IMR-90 (cell line): ENCODE data around the gene CD80. TPM values are rescaled to one million over a fixed set of nuclear protein-coding genes. Genes with fewer than 3 reads are reported as not detected.

Experiments
- ATAC-seq: fragments of 200-7000 bp; cut with Tn5 transposase; 2 replicates; pipeline ENCODE4 v1.9.1; 2020; ENCODE audit warnings: low read depth, mild to moderate bottlenecking, moderate library complexity
- BruUV-seq: library from RNA; stranded (reverse); fragments of 400-500 nt; replicated peaks from 2 replicates; lab custom pipeline; 2021; lab: Mats Ljungman, UMichigan
- CTCF ChIA-PET: fragments of 300-600 bp; formaldehyde crosslinking; extraction: SDS; loops from one replicate; lab custom pipeline; 2021; ENCODE audit warnings: antibody characterized with exemption; lab: Yijun Ruan, JAX
- POLR2A ChIA-PET: fragments of 300-600 bp; sonication (Branson Sonifier 250); formaldehyde crosslinking; loops from one replicate; lab custom pipeline; 2022; ENCODE audit warnings: antibody characterized with exemption; ENCODE audit not compliant: unreplicated experiment; lab: Charles Lee
- DNase-seq: peaks from one replicate; pipeline ENCODE4 v3.0.0; 2013
- H2AFZ ChIP-seq: replicated peaks from 2 replicates; pipeline ENCODE3; 2013; ENCODE audit warnings: low read length, mild to moderate bottlenecking; ENCODE audit not compliant: poor library complexity
- H2AK5ac ChIP-seq: 2 replicates; pipeline ENCODE4 v1.6.1; 2013; ENCODE audit warnings: low read depth, low read length, inconsistent platforms
- H2AK9ac ChIP-seq: replicated peaks from 2 replicates; pipeline ENCODE3; 2013; ENCODE audit warnings: mild to moderate bottlenecking, low read depth, low read length, moderate library complexity; ENCODE audit not compliant: poor library complexity
- H2BK120ac ChIP-seq: 2 replicates; pipeline ENCODE4 v1.6.1; 2013; ENCODE audit warnings: low read depth, low read length, inconsistent platforms
- H2BK15ac ChIP-seq: 3 replicates; pipeline ENCODE4 v1.6.1; 2013; ENCODE audit warnings: low read depth, low read length, inconsistent platforms
- H2BK20ac ChIP-seq: 2 replicates; pipeline ENCODE4 v1.6.1; 2013; ENCODE audit warnings: low read depth, mild to moderate bottlenecking, inconsistent platforms, low read length, moderate library complexity
- H2BK5ac ChIP-seq: 2 replicates; pipeline ENCODE4 v1.6.1; 2013; ENCODE audit warnings: mild to moderate bottlenecking, low read depth, low read length, inconsistent platforms; ENCODE audit not compliant: poor library complexity, severe bottlenecking
- H3K14ac ChIP-seq: replicated peaks from 2 replicates; pipeline ENCODE4 v1.6.1; 2013; ENCODE audit warnings: low read depth, low read length, inconsistent platforms
- H3K18ac ChIP-seq: 2 replicates; pipeline ENCODE4 v1.6.1; 2013; ENCODE audit warnings: low read depth, low read length, control low read depth
- H3K23ac ChIP-seq: 2 replicates; pipeline ENCODE4 v1.6.1; 2013; ENCODE audit warnings: low read depth, low read length, inconsistent platforms
- H3K27ac ChIP-seq: 2 replicates; pipeline ENCODE4 v1.5.1; 2013; ENCODE audit warnings: mild to moderate bottlenecking, control low read depth, low read length; ENCODE audit not compliant: insufficient read depth
- H3K27me3 ChIP-seq: 2 replicates; pipeline ENCODE4 v1.6.1; 2013; ENCODE audit warnings: low read length; ENCODE audit not compliant: control insufficient read depth, insufficient read depth
- H3K36me3 ChIP-seq: 2 replicates; pipeline ENCODE4 v1.6.1; 2013; ENCODE audit warnings: low read length, mixed read lengths; ENCODE audit not compliant: control insufficient read depth, insufficient read depth
- H3K4ac ChIP-seq: 2 replicates; pipeline ENCODE4 v1.6.1; 2013; ENCODE audit warnings: low read depth, low read length, inconsistent platforms
- H3K4me1 ChIP-seq: 2 replicates; pipeline ENCODE4 v1.6.1; 2013; ENCODE audit warnings: low read length, mixed read lengths; ENCODE audit not compliant: control insufficient read depth, insufficient read depth
- H3K4me2 ChIP-seq: 2 replicates; pipeline ENCODE4 v1.6.1; 2013; ENCODE audit warnings: low read depth, mild to moderate bottlenecking, control low read depth, low read length, moderate library complexity
- H3K4me3 ChIP-seq: 2 replicates; pipeline ENCODE4 v1.5.1; 2013; ENCODE audit warnings: low read depth, mild to moderate bottlenecking, control low read depth, low read length, moderate library complexity; ENCODE audit not compliant: insufficient read depth
- H3K56ac ChIP-seq: 2 replicates; pipeline ENCODE4 v1.6.1; 2013; ENCODE audit warnings: low read length, inconsistent platforms; ENCODE audit not compliant: insufficient read depth; ENCODE audit errors: extremely low read depth
- H3K79me1 ChIP-seq, 2 experiments: 2 replicates each; pipeline ENCODE4 v1.6.1; 2013; ENCODE audit warnings: low read length in 2 of 2, inconsistent platforms in 1 of 2, low read depth in 1 of 2
- H3K9ac ChIP-seq: 2 replicates; pipeline ENCODE4 v1.6.1; 2013; ENCODE audit warnings: low read depth, low read length, control low read depth
- H3K9me1 ChIP-seq: 2 replicates; pipeline ENCODE4 v1.6.1; 2013; ENCODE audit warnings: low read length, inconsistent platforms; ENCODE audit not compliant: insufficient read depth
- H3K9me3 ChIP-seq: 2 replicates; pipeline ENCODE4 v1.6.1; 2013; ENCODE audit warnings: low read length; ENCODE audit not compliant: control insufficient read depth, insufficient read depth
- H4K20me1 ChIP-seq: 2 replicates; pipeline ENCODE4 v1.6.1; 2013; ENCODE audit warnings: low read length, inconsistent platforms; ENCODE audit not compliant: insufficient read depth
- H4K5ac ChIP-seq: 2 replicates; pipeline ENCODE4 v1.6.1; 2013; ENCODE audit warnings: mild to moderate bottlenecking, low read depth, low read length, control low read depth
- H4K8ac ChIP-seq, 2 experiments: 2 replicates each; pipeline ENCODE4 v1.6.1; 2013; ENCODE audit warnings: low read depth in 2 of 2, low read length in 2 of 2, control low read depth in 1 of 2, inconsistent platforms in 1 of 2
- H4K91ac ChIP-seq: 2 replicates; pipeline ENCODE4 v1.6.1; 2013; ENCODE audit warnings: low read depth, low read length, inconsistent platforms; ENCODE audit not compliant: insufficient read depth
- BHLHE40 ChIP-seq: fragments of 150-350 bp; IDR thresholded peaks from 2 replicates; pipeline ENCODE4 v1.6.1; 2016; ENCODE audit warnings: mild to moderate bottlenecking, low read depth, low read length
- CEBPB ChIP-seq: IDR thresholded peaks from 2 replicates; pipeline ENCODE4 v1.6.1; 2012; ENCODE audit warnings: low read depth, low read length, improper control_type of control experiment
- CHD1 ChIP-seq: IDR thresholded peaks from 2 replicates; pipeline ENCODE4 v1.6.1; 2012; ENCODE audit warnings: low read depth, low read length, improper control_type of control experiment
- FOS ChIP-seq: fragments of 150-350 bp; IDR thresholded peaks from 2 replicates; pipeline ENCODE4 v1.6.1; 2016; ENCODE audit warnings: low read depth, low read length
- MAFK ChIP-seq: IDR thresholded peaks from 2 replicates; pipeline ENCODE4 v1.6.1; 2012; ENCODE audit warnings: low read depth, low read length, improper control_type of control experiment
- MAZ ChIP-seq: IDR thresholded peaks from 2 replicates; pipeline ENCODE4 v1.6.1; 2012; ENCODE audit warnings: low read depth, mild to moderate bottlenecking, low read length, improper control_type of control experiment, moderate library complexity, borderline replicate concordance
- MXI1 ChIP-seq: IDR thresholded peaks from 2 replicates; pipeline ENCODE4 v1.6.1; 2012; ENCODE audit warnings: low read depth, mild to moderate bottlenecking, low read length, moderate library complexity, borderline replicate concordance
- NFE2L2 ChIP-seq: fragments of 150-350 bp; IDR thresholded peaks from 2 replicates; pipeline ENCODE4 v1.6.1; 2016; ENCODE audit warnings: low read depth, mild to moderate bottlenecking, low read length
- POLR2A ChIP-seq: IDR thresholded peaks from 2 replicates; pipeline ENCODE4 v1.6.1; 2012; ENCODE audit warnings: mild to moderate bottlenecking, low read depth, low read length
- RAD21 ChIP-seq: IDR thresholded peaks from 2 replicates; pipeline ENCODE4 v1.6.1; 2012; ENCODE audit warnings: low read length, improper control_type of control experiment
- RCOR1 ChIP-seq: IDR thresholded peaks from 2 replicates; pipeline ENCODE4 v1.6.1; 2012; ENCODE audit warnings: mild to moderate bottlenecking, low read length, improper control_type of control experiment; ENCODE audit not compliant: insufficient replicate concordance
- SMC3 ChIP-seq: fragments of 150-350 bp; IDR thresholded peaks from 2 replicates; pipeline ENCODE4 v1.6.1; 2016; ENCODE audit warnings: low read depth, mild to moderate bottlenecking, antibody characterized with exemption, low read length, moderate library complexity
- WGBS, 2 experiments: methylation state at CpG; one replicate each; pipeline versions ENCODE4 v1.1.5 to v1.1.7; 2013; ENCODE audit warnings: missing lambda C conversion rate in 2 of 2; ENCODE audit not compliant: insufficient read length in 1 of 2; ENCODE audit errors: extremely low coverage in 2 of 2; 5-methylcytosine and 5-hydroxymethylcytosine counted together
- dilution Hi-C: fragments of 300-500 bp; cut with HindIII; formaldehyde crosslinking; loops from one replicate; pipeline ENCODE4 v1.14.3; 2018; ENCODE audit warnings: low sequenced_read_pairs; ENCODE audit not compliant: unreplicated experiment
- in situ Hi-C: fragments of 300-500 bp; cut with MboI; formaldehyde crosslinking; loops from 3 replicates; pipeline ENCODE4 v1.14.3; 2019; ENCODE audit warnings: low sequenced_read_pairs, inconsistent platforms, mixed read lengths
- intact Hi-C: fragments of 100-400 bp; cut with micrococcal nuclease; formaldehyde crosslinking; loops from 2 replicates; pipeline ENCODE4 v1.10.0; 2022
- polyA plus RNA-seq, 3 experiments: library from polyadenylated mRNA; depleted of rRNA; stranded (reverse); fragments of >200 nt; gene quantifications; 2 replicates each; pipeline ENCODE4 v1.2.3, GENCODE V29; 2012; ENCODE audit warnings: low replicate concordance in 1 of 3
- total RNA-seq: library from RNA; depleted of rRNA; stranded (reverse); fragments of >200 nt; gene quantifications from 2 replicates; pipeline ENCODE4 v1.2.3, GENCODE V29; 2012
- TF ChIP-seq, protein P1 (sequence below): fragments of 150-350 bp; IDR thresholded peaks from 2 replicates; pipeline ENCODE4 v1.6.1; 2017; ENCODE audit warnings: mild to moderate bottlenecking, antibody characterized with exemption, low read length, low read depth
- TF ChIP-seq, protein P2 (sequence below): fragments of 150-350 bp; IDR thresholded peaks from 2 replicates; pipeline ENCODE4 v1.6.1; 2016; ENCODE audit warnings: low read depth, mild to moderate bottlenecking, low read length, moderate library complexity, borderline replicate concordance
- TF ChIP-seq, protein P3 (sequence below): conservative IDR thresholded peaks from 2 replicates; pipeline ENCODE4 v1.5.1; 2012; ENCODE audit warnings: mild to moderate bottlenecking, low read depth, low read length, improper control_type of control experiment

CD80 gene
- total and polyA plus RNA-seq, 2 of the 4 experiments (the other 2 are of a cell fraction) = not detected

DNA sequence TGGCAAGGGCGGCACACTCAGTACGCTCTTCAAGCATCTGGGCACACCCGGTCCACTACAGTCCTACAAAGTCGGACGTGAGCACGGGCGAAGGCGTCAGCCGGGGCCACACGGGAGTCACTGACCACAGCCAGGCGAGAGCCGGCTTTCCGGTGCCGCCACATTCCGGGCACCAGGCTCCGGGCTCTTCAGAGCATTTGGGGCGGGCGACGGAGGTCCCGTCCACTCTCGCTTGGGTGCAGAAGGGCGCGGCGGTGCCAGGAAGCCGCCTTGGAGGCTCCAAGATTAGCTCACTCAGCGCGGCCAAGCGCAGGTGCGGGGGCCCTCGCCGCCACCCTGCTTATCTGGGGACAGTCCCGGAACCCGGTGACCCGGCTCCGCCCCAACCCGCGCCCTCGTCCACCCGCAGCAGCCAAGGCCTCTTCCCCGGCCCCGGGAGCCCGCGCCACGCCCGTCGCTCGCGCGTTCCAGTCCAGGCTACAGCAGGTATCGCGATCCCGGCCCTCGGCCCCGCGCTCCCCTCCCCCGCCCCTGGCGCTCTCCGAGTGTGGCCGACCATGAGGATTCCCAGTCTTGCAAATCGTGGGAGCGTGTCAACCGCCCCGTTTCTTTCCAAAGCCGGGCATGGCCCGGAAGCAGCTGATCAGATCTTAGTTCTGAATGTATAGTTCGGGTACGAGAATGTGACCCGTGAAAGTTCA is 20.1 kb upstream of the CD80 start, which contains the start of gene ADPRH:
ADPRH (plus strand) TSS at position 127 of the 701 bp plus-strand sequence. CDS start 2,678 bp downstream, outside the sequence.
- no peak within 1 kb of the TSS for H4K91ac ChIP-seq
- 5% methylated on average over 46 of the region's 68 CpGs; no CpG with 5 or more reads in 1 of the 2 experiments for WGBS, 2 experiments
- H3K9me1 ChIP-seq = no peaks in the 10 kb centered on the region; the same call in 1 of the 2 replicates
- H3K56ac ChIP-seq = no peak within 1 kb of the TSS
- H4K20me1 ChIP-seq = no peaks in the 10 kb centered on the region
- ATAC-seq = peak; percentile 88
- H3K18ac ChIP-seq = no peak within 1 kb of the TSS
- H2AFZ ChIP-seq = peak within 1 kb of the TSS; percentile 89
- H3K9ac ChIP-seq = peak within 1 kb of the TSS; percentile 45; the same call in 1 of the 2 replicates
- no peak within 1 kb of the TSS for H3K27ac ChIP-seq
- H2BK5ac ChIP-seq = no peak within 1 kb of the TSS
- peak within 1 kb of the TSS; percentile 56 for H3K23ac ChIP-seq
- peak within 1 kb of the TSS; percentile 39; the same call in 1 of the 2 replicates for H3K4ac ChIP-seq
- peak within 1 kb of the TSS; percentile 74 for H3K4me2 ChIP-seq
- no peaks in the 10 kb centered on the region for H3K79me1 ChIP-seq
- no peak within 1 kb of the TSS for H2BK120ac ChIP-seq
- no peak within 1 kb of the TSS for H2AK5ac ChIP-seq
- CTCF ChIA-PET = no interaction called here
- dilution Hi-C loops (no loop called here), in situ Hi-C loops (loop anchor here (25.0 kb wide), 1 partner anchor 692 kb away; no protein-coding TSS in a partner anchor), intact Hi-C loops (no loop called here)
- H2BK20ac ChIP-seq = no peak within 1 kb of the TSS
- peak within 1 kb of the TSS; percentile 1; the same call in 1 of the 2 replicates for H3K14ac ChIP-seq
- peak; percentile 17 for DNase-seq
- H3K36me3 ChIP-seq = no peaks in the 10 kb centered on the region
- no peaks in the 10 kb centered on the region for H3K4me1 ChIP-seq
- TF ChIP-seq CEBPB = no peak
- no peak for TF ChIP-seq MAZ
- no peak for TF ChIP-seq MAFK
- no peak for TF ChIP-seq NFE2L2
- no peak for TF ChIP-seq RCOR1
- TF ChIP-seq, protein P1, sequence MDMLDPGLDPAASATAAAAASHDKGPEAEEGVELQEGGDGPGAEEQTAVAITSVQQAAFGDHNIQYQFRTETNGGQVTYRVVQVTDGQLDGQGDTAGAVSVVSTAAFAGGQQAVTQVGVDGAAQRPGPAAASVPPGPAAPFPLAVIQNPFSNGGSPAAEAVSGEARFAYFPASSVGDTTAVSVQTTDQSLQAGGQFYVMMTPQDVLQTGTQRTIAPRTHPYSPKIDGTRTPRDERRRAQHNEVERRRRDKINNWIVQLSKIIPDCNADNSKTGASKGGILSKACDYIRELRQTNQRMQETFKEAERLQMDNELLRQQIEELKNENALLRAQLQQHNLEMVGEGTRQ = no peak
- TF ChIP-seq BHLHE40 = no peak
- TF ChIP-seq, protein P2, sequence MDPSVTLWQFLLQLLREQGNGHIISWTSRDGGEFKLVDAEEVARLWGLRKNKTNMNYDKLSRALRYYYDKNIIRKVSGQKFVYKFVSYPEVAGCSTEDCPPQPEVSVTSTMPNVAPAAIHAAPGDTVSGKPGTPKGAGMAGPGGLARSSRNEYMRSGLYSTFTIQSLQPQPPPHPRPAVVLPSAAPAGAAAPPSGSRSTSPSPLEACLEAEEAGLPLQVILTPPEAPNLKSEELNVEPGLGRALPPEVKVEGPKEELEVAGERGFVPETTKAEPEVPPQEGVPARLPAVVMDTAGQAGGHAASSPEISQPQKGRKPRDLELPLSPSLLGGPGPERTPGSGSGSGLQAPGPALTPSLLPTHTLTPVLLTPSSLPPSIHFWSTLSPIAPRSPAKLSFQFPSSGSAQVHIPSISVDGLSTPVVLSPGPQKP = no peak
- no peak for TF ChIP-seq FOS
- no peak for TF ChIP-seq CHD1
- no peak for TF ChIP-seq RAD21
- TF ChIP-seq POLR2A = no peak
- TF ChIP-seq MXI1 = no peak
- TF ChIP-seq SMC3 = no peak
- TF ChIP-seq, protein P3, sequence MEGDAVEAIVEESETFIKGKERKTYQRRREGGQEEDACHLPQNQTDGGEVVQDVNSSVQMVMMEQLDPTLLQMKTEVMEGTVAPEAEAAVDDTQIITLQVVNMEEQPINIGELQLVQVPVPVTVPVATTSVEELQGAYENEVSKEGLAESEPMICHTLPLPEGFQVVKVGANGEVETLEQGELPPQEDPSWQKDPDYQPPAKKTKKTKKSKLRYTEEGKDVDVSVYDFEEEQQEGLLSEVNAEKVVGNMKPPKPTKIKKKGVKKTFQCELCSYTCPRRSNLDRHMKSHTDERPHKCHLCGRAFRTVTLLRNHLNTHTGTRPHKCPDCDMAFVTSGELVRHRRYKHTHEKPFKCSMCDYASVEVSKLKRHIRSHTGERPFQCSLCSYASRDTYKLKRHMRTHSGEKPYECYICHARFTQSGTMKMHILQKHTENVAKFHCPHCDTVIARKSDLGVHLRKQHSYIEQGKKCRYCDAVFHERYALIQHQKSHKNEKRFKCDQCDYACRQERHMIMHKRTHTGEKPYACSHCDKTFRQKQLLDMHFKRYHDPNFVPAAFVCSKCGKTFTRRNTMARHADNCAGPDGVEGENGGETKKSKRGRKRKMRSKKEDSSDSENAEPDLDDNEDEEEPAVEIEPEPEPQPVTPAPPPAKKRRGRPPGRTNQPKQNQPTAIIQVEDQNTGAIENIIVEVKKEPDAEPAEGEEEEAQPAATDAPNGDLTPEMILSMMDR = no peak
- no peak within 1 kb of the TSS; the same call in 1 of the 2 replicates for H4K5ac ChIP-seq
- peak within 1 kb of the TSS; percentile 39 for H3K4me3 ChIP-seq
- H3K27me3 ChIP-seq = peaks cover 3% of the 10 kb centered on the region
- peak within 1 kb of the TSS; percentile 58 to 83 for H4K8ac ChIP-seq
- no peaks in the 10 kb centered on the region for H3K9me3 ChIP-seq
- peak within 1 kb of the TSS; percentile 66 for H2AK9ac ChIP-seq
- 0 out of 3 replicates have a peak within 1 kb of the TSS, but pooled peaks have one; percentile 40 for H2BK15ac ChIP-seq
- BruUV-seq = no TSS peak
- POLR2A ChIA-PET = no interaction called here
